Stimulated activated CD4-positive, alpha-beta T cell treated with anti-CD3 and anti-CD28 coated beads, Interleukin-1b, Interleukin-23, amount 100 ng/mL, for 48 hours (primary cell): ENCODE data around the gene DAAM2.

Experiments used
- DNase-seq: peaks from one replicate; pipeline ENCODE4 v3.0.0-alpha.2; 2020

DAAM2 gene

DNA sequence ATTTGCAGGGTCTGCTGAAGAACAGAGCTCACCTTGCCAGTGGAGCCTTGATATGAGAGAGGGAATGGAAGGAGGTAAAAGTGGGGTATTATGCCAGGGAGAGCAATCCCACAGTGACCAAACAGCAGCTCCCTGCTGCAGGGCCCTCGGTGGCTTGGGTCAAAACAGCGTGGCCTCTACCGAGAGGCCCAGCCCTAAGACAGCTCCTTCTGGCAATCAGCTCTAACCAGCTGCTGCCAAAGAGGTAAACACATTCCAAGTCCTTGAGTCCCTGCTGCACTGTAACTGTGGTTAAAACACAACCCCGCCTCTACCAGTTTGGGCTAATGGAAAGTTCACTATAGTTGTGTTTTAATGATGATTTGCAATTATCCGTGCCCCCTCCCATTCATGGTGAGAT lies 1.4 kb upstream of the DAAM2 start:
- DNase-seq, result no peak

DNA sequence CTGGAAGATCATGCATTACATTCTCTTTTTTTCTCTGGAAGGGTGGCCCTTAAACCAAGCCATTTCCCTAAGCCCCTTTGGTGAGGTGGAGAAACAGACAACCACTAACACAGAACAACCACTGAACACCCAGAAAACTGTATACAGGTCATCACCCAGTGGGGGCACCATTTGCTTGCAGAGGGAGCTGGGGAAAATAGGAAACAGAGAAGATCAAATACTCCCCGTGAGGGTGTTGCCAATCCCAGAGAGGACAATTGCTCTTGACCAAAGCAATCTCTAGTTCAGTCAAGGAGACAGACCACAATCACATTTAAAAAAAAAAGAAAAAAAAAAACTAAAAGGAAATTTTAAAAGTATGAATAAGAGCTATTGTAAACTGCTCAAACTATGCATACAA lies 865 bp upstream of the DAAM2 start:
- DNase-seq, result no peak

DNA sequence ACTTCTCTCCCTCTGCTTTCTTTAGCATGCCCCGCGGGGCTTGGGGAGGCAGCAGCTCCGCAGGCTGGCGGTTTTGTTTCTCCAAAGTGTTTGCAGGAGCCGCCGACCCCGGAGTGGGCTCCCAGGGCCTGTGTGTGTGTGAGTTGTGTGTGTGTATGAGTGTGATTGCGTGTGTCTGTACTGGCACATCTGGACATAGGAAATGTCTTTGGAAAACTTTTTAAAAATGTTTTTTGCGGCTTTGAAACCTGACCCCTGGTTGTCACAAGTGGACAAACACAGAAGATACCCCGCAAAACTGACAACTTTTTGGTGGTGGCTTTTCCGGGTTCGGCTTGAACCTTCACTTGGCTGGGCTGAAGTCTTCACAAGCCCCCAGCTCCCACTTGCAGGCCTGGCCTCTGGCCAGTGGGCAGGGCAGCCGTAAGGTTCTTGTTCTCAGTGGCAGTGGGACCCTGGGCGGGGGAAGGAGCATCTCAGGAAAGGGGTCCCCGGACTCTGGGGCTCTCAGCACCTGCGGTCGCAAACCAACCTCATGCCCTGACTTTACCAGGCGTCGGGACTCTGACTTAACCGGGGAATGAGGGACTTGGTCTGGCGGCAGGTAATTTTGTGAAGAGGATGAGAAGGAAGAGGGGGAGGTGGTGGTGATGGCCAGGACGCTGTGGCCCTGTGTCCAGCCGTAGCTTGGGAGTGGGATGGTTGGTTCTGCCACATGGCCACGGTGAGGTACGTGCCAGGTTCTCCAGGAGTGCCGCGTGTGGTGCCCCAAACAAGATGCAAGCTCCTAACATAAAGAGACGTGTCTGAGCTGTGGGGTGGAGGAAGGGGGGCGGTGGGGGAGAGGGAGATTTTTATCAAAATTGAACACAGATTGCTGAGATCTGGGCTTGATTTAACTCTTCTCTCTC lies 619 bp downstream of the DAAM2 start:
- DNase-seq, result no peak

DNA sequence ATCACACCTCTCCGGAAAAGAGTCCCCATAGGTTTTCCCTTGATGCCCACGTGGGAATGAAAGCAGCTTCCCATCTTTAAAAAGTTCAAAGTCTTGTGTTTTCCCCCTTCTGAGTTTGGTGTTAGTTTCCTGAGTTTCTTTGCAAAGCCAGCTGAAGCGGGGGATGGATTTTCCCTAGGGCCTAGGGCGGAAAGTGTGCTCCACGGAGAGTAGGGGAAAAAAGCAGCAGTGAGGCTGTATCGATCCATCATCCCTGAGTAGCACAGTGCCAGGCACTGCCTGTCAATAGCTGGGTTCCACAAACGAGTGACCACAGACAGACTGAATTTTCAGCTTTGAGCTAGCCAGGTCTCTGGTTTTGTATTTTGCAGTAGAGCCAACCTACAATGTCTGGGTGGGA lies 1.3 kb downstream of the DAAM2 start:
- DNase-seq, result no peak

DNA sequence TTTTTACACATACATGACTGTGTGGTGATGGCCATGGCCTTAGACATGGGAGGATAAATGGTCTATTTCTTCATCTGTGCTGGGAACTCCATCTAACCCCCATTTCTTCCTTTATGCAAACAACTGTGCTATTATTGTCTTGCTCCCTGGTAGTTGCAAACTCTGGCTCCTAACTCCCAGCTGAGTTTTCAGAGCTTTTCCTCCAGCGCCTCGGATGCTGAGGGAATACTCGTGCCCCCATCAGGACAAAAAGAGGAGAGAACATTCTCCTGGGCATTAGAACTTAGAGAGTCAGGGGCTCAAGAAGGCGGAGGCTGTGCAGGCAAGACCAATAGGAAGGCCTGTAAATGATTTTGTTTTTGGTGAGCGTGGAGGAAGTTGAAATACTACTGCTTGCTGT lies 2.1 kb downstream of the DAAM2 start:
- DNase-seq, result no peak

DNA sequence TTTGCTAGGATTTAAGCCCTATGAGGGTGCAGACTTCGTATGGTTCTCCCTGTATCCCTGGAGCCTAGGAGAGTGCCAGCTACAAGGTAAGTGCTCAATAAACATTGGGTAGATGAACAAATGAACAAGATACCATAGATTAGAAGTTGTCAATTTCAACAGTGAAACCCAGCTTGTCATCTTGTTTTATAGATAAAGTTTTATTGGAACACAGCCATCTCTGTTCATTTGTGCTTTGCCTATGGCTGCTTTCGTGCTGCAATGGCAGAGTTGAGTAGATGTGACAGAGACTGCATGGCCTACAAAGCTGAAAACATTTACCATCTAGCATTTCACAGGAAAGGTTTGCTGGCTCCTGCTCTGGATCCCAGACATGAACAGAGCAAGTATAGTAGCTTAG lies 5.6 kb downstream of the DAAM2 start:
- DNase-seq, result no peak

DNA sequence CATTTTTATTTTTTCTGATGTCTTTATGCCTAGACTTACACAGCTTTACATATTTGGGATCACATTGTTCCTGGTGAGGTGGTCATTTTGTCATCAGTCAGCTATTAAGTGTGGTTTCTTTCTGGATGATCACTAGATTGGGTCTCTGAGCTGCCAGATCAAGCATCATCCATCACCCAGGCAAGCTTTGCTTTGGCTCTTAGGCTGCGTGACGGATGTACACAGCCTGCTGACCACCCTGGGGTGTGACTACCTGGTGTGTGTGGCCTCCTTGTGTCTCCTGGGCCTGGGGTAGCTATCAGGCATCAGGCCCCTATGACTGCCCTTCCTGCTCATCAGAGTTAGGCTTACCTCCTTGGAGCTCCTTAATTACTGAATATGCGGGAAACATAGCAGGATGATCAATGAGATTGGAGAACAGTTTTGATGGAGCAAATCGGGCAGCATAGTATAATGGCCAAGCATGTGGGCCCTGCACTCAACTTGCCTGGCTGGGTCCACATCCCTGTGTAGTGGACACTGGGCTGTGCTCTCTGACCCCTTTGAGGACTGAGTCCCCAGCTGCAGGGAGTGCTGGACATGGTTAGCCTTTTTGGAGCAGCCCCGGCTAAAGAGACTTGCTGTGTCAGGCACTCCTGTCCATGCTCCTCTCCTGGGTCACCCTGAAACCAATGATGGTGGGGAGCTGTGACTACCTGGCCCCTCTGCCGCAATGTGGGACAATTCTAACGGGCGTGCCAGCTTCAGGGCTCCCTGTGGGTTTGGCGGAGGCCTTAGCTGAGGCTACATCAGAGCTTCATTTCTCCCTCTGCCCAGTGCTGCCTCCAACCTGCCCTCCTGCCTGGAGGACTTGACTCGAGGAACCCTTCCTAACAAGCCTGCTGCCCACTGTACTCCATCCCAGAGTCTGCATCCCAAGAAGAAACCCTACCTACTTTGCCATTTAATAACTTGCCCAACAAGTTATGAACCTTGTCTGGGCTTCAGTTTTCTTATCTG lies 8.2 kb downstream of the DAAM2 start:
- DNase-seq, result no peak

DNA sequence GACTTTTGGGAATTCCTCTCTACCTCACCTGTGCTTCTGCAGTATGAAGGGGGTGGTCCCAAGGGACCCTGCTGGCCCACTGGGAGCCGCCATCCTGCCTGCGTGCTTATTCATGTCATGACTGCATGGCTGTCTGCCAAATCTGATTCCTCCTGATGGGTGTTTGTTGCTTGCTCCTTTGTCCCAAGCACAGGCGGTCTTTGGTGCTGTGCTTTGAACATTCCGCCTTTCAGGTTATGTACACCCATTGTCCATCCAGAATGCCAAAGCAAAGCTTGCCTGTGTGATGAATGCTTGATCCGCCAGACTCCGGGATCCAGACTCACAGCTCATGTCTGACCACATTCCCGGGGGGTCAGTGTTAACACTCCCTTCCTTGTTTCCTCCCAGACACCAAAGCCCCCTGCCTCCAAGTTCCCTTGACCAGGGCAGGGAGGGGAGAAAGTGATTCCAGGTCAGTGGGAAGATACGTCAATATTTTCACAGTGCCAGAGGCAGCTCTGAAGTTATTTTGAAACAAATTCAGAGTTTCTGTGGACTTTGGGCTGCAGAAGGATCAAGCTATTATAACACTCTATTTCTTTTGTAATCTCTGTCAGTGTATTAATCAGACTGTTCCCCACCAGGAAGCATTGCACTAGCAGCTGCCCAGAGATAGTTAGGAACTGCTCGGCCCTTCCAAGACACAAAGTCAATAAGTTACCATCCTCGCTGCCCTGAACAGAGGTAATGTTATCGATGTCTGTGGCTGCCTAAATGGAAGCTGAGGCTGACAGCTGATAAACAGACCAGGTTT lies 9.5 kb downstream of the DAAM2 start:
- no peak for DNase-seq

DNA sequence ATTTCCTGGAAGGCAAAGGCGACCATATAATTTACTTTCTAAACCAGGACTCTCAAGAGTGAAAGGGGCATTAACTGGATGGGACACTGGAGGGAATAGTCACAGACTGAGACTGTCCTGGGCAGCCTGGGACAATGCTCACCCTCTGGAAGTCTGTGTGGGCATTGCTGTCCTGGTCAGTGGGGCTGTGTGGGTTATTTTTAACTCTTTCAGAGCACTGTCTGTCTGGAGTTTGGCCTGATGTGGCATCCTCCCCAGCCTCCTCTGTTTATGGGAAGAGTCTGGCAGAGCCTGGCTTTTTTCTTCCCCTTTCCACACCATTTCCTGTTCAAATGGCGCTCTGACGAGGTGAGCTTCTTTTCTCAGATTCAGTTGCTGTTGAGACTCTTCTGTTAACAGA lies 11.7 kb downstream of the DAAM2 start:
- no peak for DNase-seq

DNA sequence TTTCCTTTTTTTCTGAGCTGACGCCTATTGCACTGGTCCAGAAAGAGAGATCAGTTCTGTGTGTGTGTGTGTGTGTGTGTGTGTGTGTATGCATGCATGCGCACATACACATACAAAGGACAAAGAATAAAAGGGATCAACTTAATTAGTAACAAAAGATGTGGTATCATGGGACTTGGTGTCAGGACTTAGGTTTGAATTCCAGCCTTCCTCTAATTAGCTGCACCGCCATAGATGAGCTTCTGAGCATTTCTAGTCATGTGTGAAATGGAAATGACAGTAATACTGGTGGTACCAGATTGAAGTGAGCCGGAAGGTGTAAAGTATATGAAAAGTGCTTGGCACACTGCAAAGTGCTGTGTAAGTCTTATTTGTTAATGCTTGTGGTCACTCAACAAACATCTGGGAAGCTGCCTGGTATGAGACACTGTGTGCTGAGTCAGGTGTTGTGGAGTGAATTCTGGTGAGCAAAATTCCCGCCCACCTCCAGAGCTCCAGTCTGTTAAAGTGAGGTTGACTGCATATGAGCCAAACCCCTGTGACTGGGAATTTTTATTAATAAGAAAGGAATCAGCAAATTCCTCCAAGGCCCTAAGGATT lies 12.4 kb downstream of the DAAM2 start:
- no peak for DNase-seq

DNA sequence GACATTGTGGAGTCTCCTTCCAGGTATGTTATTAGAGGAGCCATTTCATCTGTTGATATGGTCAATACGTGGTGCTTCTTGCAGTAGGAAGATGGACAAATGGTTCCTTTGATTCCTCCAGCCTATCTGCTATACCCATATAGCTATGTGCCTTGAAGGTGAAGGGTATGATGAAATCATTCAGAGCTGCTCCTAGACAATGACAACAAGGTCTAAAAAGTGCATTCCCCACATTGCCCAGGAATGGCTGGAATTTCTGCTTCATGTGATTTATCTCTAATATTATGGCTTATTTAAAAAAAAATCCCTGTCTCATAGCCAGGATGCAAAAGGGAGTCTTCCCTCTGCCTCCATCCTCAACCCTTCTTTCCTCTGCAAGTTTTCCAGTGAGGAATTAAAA lies 14.1 kb downstream of the DAAM2 start:
- no peak for DNase-seq

DNA sequence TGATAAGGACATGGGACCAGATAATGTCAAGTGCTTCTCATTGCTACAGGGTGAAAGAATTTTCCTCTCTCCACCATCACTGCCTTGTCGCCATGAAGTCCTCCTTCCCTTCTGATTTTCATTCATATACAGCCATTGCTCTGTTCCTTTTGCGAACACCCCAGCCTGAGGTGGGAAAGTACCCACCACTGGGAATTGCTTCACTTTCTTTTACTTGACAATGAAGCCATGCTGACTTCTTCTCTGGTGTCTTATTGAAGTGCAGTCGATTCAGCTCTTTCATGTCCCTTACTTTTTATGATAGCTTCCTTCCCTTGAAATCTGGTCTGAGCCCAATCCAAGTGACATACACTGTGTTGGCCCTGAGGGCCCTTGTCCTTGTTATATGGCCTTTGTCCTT lies 16.2 kb downstream of the DAAM2 start:
- no peak for DNase-seq

DNA sequence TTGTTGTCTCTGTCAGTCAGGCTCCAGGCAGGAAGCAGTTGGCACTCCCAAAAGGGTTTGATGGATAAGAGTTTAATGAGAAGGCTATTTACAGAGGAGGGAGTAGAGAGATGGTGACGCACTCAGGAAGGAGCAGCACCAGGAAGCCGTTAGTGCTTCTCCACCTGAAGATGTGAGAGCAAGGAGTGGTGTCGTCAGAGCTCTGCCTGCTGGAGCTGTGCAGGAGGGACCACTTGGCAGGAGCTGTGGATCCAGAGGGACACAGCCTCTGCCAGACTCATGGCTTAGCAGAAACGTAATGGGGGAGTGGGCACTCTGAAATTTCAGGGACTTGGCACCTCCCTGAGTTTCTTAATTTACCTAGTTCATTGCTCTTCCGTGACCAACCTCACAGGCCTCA lies 16.8 kb downstream of the DAAM2 start:
- DNase-seq, result no peak

DNA sequence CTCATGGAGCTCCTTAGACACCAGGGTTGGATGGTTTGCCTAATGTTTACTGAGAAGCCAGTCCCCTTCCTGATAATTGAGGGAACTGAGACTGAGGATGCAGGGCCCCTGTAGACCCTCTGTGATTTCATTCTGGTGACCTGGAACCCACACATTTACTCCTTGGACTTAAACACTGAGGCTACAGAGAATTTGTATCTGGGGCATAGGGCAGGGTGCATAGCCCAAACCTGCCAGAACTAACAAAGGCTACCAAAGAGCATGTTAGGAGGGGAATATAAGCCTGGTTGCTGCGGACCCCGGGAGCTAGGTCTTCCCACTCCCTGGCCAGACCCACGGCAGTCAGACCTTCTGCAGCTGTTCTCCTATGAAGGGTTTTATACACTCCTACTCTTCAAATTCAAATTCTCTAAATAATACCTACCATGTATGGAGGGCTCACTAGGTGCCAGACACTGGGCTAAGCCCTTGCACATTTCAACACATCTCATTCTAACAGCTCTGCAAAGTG lies 19.7 kb downstream of the DAAM2 start:
- no peak for DNase-seq

DNA sequence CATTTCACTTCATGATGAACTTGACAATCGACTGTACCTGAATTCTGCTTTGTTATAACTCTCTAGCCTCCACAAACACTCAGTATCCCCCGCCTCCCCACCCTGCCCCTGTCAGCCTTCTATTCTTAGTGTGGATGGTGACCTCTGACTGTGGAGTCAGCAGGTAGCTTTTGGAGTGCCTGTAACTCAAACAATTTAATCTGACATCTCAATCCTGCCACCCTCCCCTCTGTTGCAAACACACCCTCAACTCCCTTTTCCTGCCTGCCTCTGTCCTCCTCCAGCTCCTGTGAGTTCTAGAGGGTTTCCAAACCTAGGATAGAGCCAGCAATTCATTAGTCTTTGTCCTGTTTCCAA lies 20.3 kb downstream of the DAAM2 start:
- DNase-seq, result no peak

DNA sequence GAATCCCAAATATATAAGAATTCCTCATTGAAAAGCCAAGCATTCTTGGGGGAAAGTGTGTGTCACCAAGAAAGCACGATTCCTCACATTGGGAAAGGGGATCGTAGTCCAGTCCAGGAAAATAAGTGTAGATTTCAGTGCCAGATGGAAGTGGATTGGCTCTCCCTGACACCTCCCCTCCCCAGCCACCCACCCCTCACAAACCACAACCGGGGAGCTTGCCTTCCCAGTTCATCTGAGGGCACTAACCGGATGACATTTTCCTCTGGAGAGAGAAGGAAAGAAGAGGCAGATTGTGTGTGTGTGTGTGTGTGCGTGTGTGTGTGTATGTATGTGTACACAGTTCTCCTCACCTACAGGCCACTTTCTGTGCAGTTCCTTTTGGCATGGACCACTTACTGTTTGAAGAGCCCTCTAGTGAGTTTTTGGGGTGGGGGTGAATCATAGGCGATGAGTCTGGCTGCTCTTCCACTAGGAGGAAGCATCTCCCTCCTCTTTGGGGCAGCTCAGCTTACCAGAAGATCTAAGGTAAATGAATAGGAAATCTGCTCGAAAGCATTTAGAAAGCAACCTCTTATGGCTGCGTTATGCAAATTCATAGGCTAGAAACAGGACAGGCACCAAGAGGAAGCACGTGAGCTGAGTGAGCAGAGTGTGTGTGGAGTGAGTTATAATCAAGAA lies 20.8 kb downstream of the DAAM2 start:
- DNase-seq, result no peak

DNA sequence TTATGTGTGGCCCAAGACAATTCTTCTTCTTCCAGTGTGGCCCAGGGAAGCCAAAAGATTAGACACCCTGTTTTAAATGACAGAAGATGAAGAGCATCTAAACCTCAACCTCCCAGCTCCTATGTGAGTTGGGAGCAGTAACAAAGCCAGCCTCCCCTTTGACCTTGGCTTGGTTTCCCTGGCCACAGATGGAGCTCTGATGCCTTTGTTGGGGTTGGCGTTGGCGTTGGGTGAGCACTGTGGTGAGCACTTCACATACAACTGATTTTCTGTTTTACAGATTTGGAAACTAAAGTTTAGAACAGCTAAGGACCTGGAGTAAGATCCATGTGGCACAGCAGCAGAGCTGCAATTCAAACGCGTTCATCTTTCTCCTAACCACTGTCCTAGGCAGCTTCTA lies 22.1 kb downstream of the DAAM2 start:
- DNase-seq, result no peak

DNA sequence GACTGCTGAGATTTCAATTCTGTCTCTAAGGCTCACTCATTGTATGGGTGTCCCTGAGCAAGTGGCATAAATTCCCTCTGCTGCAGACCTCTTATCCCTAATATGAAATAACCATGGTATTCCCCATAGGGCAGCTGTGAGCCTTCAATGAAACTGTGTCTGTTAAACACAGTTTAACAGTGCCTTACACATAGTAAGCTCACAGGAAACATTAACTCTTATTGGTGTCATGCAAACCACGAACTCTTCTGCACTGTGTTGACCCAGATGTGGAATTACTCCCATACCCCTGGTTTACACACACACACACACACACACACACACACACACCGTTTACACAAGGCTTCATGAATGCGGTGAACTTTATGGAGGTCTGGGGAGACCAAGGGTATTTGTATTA lies 23.2 kb downstream of the DAAM2 start:
- DNase-seq, result no peak

DNA sequence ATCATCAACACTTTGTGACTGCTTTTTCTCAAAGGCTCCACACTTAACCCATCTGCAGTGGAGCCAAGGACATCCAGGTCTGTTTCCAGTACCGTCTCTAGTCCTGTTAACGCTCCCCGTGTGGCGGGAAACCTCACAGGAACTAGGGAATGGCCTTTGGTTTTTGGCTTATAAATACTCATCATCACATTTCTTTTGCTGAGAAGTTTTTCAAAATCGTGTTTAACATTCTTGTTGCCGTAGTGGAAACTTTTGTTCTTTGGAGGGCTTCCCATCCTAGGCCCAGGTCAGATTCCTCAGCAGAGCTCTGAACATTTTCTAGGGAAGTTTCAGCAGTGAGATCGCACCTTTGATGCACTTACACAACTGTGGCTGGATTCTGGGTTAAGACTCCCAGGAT lies 24.6 kb downstream of the DAAM2 start:
- DNase-seq, result no peak

DNA sequence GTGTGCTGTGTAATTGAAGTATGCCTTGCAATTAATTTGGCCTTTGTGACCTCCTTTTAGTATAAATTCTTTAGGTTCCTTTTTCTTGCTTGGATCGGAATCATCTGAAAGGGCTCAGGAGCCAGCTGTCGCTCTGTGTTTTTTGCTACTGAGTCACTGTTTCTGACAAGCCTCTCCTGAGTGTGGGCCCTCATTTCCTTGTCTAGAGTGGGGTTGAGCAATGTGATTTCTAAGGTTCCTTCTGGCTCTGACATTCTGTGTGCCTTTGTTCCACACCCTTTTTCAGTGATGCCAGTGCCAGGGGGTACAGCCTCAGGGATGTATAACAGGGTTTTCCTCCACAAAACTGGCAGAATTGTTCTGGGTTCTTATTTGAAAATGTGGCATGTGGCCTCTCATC lies 26.5 kb downstream of the DAAM2 start:
- DNase-seq, result no peak

DNA sequence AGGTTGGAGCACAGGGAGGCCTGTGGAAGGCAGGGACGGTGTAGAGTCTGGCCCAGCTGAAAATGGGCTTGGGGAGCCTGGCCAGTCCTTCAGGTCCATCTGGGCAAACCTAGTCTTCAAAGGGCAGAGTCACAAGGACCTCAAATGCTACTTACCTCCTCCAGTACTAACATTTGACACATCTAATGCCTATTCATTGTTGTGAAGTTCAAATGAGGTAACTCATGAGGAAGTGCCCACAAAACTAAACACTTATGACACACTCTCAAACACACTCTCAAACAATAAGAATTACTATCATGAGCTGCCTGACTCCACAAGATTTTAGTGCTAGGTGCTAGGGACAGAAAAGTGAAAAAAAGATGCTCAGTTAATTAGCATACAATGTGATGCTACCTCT lies 27.1 kb downstream of the DAAM2 start:
- no peak for DNase-seq

DNA sequence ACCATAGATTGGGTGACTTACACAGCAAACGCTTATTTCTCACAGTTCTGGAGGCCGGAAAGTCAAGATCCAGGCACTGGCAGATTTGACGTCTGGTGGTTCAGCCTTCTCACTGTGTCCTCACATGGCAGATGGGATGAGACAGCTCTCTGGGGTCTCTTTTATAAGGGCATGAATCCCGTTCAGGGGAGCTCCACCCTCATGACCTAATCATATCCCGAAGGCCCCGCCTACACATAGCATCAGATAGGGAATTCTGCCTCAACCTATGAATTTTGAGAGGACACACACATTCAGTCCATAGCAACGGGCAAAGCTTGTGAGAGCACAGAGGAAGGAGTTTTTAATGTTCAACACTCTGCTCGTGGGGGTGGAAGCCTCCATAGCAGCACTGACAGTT lies 27.5 kb downstream of the DAAM2 start:
- DNase-seq, result no peak
